Measurements from ENCODE around the gene GJC3.

- no peak for TF ChIP-seq JUN (IDR thresholded peaks at IDR 0.05)
- TF ChIP-seq RAD21 (conservative IDR thresholded peaks at IDR 0.05 in 1 of 2, IDR thresholded peaks at IDR 0.05 in 1 of 2), result no peak
- no peak for TF ChIP-seq KDM5A (IDR thresholded peaks at IDR 0.05)
- TF ChIP-seq FOSB (CRISPR knock-in tag; IDR thresholded peaks at IDR 0.05), result no peak
- TF ChIP-seq USF2 (IDR thresholded peaks at IDR 0.05), result no peak
- TF ChIP-seq JUNB (IDR thresholded peaks at IDR 0.05), result no peak
- no peak for TF ChIP-seq BHLHE40 (IDR thresholded peaks at IDR 0.05; ENCODE audit: low read depth, low read length)
- no peak for TF ChIP-seq CTCF (IDR thresholded peaks at IDR 0.05)
- no peak for TF ChIP-seq ZC3H11A (IDR thresholded peaks at IDR 0.05)
- no peak for TF ChIP-seq TP53 (CRISPR knock-in tag; IDR thresholded peaks at IDR 0.05)
- no peak for TF ChIP-seq EP300 (IDR thresholded peaks at IDR 0.05)
- no peak for TF ChIP-seq RFX5 (IDR thresholded peaks at IDR 0.05)
- no peak for TF ChIP-seq SREBF2 (IDR thresholded peaks at IDR 0.05)
- TF ChIP-seq POLR2A (IDR thresholded peaks at IDR 0.05; ENCODE audit: low read length), result no peak
Measured at GRCh38 chr7:99876491-99876890, 52.9 kb downstream of the GJC3 start.
